ENCODE data around the gene TFDP2.
"Not testable (repeated sequence)": the region's sequence is repeated elsewhere in the genome, so short reads cannot be mapped to it uniquely, and the experiment has no call there.

TFDP2 gene

GRCh38 chr3:141981084-141981483 is 168.3 kb downstream of the TFDP2 start:
- Histone ChIP-seq H3K36me3 (ENCODE audit: insufficient read depth, low read length) (no peaks in the 10 kb centered on the region), H3K4me3 (ENCODE audit: low read depth in 1 of 2, low read length in 2 of 2) (no peak overlapping the region), H3K9ac (ENCODE audit: low read length) (no peak overlapping the region), H3K27ac (ENCODE audit: low read depth, low read length) (no peak overlapping the region), H3K4me1 (ENCODE audit: insufficient read depth, low read length) (no peaks in the 10 kb centered on the region), H3K27me3 (ENCODE audit: control insufficient read depth in 1 of 2, insufficient read depth in 2 of 2, low read length in 2 of 2) (no peaks in the 10 kb centered on the region), H3K9me3 (ENCODE audit: low read length) (no peaks in the 10 kb centered on the region)

- Histone ChIP-seq H3K27ac (ENCODE audit: low read depth, low read length) (no peak overlapping the region), H3K9ac (ENCODE audit: low read length) (no peak overlapping the region), H3K27me3 (ENCODE audit: control insufficient read depth in 1 of 2, insufficient read depth in 2 of 2, low read length in 2 of 2) (no peaks in the 10 kb centered on the region), H3K4me1 (ENCODE audit: insufficient read depth, low read length) (no peaks in the 10 kb centered on the region), H3K4me3 (ENCODE audit: low read depth in 1 of 2, low read length in 2 of 2) (no peak overlapping the region), H3K9me3 (ENCODE audit: low read length) (no peaks in the 10 kb centered on the region), H3K36me3 (ENCODE audit: insufficient read depth, low read length) (no peaks in the 10 kb centered on the region)
Observed at GRCh38 chr3:141979050-141979671, 170.2 kb downstream of the TFDP2 start.

DNA sequence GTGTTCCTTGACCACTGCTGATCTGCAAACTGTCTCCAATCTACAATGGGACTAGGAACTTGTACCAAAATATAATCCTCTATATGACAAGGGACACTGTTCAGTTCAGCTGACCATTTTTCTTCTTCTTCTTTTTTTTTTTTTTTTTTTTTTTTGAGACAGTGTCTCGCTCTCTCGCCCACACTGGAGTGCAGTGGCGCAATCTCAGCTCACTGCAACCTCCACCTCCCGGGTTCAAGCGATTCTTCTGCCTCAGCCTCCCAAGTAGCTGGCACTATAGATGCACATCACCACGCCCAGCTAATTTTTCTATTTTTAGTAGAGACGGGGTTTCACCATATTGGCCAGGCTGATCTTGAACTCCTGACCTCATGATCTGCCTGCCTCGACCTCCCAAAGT is 174.6 kb downstream of the TFDP2 start:
- not testable (repeated sequence) for H3K27ac ChIP-seq (ENCODE audit: low read depth, low read length); H3K4me3 ChIP-seq (ENCODE audit: low read depth in 1 of 2, low read length in 2 of 2); H3K9ac ChIP-seq (ENCODE audit: low read length); H3K36me3 ChIP-seq (ENCODE audit: insufficient read depth, low read length); H3K9me3 ChIP-seq (ENCODE audit: low read length); H3K27me3 ChIP-seq (ENCODE audit: control insufficient read depth in 1 of 2, insufficient read depth in 2 of 2, low read length in 2 of 2); H3K4me1 ChIP-seq (ENCODE audit: insufficient read depth, low read length)

DNA sequence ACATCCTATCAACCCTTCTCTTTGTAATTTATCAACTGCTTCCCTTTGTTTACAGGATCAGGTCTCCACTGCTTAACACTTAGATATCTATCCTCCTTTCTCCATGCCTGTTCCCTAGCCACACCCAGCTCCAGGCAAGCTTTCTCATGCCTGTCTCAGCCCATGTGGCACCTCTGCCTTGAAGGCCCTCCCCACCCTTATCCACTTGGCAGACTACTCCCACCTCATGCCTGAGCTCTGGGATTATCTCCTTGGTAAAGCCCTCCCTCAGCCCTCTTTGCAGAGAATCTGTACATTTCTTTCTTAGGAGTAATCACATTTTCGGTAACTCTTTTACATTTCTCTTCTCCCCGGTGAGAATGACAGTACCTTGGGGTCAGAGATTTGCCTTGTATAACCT is 176.9 kb downstream of the TFDP2 start:
- Histone ChIP-seq H3K4me1 (ENCODE audit: insufficient read depth, low read length) (no peaks in the 10 kb centered on the region), H3K9me3 (ENCODE audit: low read length) (no peaks in the 10 kb centered on the region), H3K27ac (ENCODE audit: low read depth, low read length) (no peak overlapping the region), H3K36me3 (ENCODE audit: insufficient read depth, low read length) (no peaks in the 10 kb centered on the region), H3K9ac (ENCODE audit: low read length) (no peak overlapping the region), H3K27me3 (ENCODE audit: control insufficient read depth in 1 of 2, insufficient read depth in 2 of 2, low read length in 2 of 2) (no peaks in the 10 kb centered on the region), H3K4me3 (ENCODE audit: low read depth in 1 of 2, low read length in 2 of 2) (no peak overlapping the region)

DNA sequence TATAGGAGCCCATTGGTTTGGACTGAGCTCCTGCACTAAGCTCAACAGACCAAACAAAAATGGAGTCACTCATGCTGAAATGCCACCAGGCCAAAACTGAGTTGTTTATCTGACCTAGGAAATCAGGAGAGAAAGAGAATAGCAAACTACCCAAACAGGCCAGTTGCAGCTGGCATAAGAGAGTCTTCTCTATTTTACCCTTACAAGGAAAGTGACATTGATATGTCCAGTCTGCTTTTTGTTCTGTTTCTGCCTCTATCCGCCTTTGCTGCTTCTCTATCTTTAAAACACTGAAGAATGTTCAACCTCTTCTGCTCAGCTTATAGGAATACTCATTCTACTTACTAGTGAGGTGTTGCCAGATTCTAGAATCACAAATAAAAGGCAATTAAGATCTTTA is 177.8 kb downstream of the TFDP2 start:
- no peak overlapping the region for H3K27ac ChIP-seq (ENCODE audit: low read depth, low read length)
- no peaks in the 10 kb centered on the region for H3K4me1 ChIP-seq (ENCODE audit: insufficient read depth, low read length)
- no peak overlapping the region for H3K4me3 ChIP-seq (ENCODE audit: low read depth in 1 of 2, low read length in 2 of 2)
- H3K9me3 ChIP-seq (ENCODE audit: low read length), result no peaks in the 10 kb centered on the region
- no peak overlapping the region for H3K9ac ChIP-seq (ENCODE audit: low read length)
- H3K27me3 ChIP-seq (ENCODE audit: control insufficient read depth in 1 of 2, insufficient read depth in 2 of 2, low read length in 2 of 2), result no peaks in the 10 kb centered on the region
- H3K36me3 ChIP-seq (ENCODE audit: insufficient read depth, low read length), result no peaks in the 10 kb centered on the region

GRCh38 chr3:141969711-141970110 is 179.6 kb downstream of the TFDP2 start:
- Histone ChIP-seq H3K36me3 (ENCODE audit: insufficient read depth, low read length) (no peaks in the 10 kb centered on the region), H3K4me3 (ENCODE audit: low read depth in 1 of 2, low read length in 2 of 2) (no peak overlapping the region), H3K4me1 (ENCODE audit: insufficient read depth, low read length) (no peaks in the 10 kb centered on the region), H3K27me3 (ENCODE audit: control insufficient read depth in 1 of 2, insufficient read depth in 2 of 2, low read length in 2 of 2) (no peaks in the 10 kb centered on the region), H3K27ac (ENCODE audit: low read depth, low read length) (no peak overlapping the region), H3K9ac (ENCODE audit: low read length) (no peak overlapping the region), H3K9me3 (ENCODE audit: low read length) (no peaks in the 10 kb centered on the region)

DNA sequence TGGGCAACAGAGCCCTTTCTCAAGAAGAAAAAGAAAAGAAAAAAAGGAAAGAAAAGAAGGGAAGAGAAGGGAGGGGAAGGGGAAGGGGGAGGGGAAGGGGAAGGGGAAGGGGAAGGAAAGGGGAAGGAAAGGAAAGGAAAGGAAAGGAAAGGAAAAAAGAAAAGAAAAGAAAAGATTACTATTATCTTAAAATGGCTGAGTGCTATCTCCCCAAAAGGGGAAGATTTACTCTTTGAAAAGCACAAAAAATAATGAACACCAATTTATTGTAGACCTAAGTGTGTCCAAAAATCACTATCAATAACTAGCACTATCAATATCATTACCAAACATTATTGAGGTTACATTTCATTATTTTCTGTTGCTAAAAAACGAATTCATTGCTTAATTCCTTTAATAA is 183.9 kb downstream of the TFDP2 start:
- Histone ChIP-seq H3K27ac (ENCODE audit: low read depth, low read length) (no peak overlapping the region), H3K4me1 (ENCODE audit: insufficient read depth, low read length) (no peaks in the 10 kb centered on the region), H3K36me3 (ENCODE audit: insufficient read depth, low read length) (peaks cover 6% of the 10 kb centered on the region), H3K4me3 (ENCODE audit: low read depth in 1 of 2, low read length in 2 of 2) (no peak overlapping the region), H3K27me3 (ENCODE audit: control insufficient read depth in 1 of 2, insufficient read depth in 2 of 2, low read length in 2 of 2) (no peaks in the 10 kb centered on the region), H3K9ac (ENCODE audit: low read length) (no peak overlapping the region), H3K9me3 (ENCODE audit: low read length) (no peaks in the 10 kb centered on the region)

DNA sequence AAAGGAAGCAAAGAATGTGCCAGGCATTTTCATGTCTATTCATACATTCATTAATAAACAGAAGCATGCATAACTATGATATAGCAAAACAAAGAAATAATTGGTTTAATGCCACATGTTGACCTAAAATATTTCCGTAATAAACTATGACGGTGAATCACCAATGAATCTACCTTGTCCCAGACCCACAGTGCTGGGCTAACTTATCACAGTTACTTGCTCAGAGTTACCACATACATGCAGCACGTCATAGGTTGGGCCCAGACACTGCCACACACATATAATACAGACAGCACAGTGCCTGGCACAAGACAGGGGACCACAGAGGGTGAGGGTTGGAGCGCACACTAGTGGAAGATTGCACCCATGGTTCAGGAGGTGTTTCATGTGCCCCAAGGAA is 186.0 kb downstream of the TFDP2 start:
- Histone ChIP-seq H3K4me1 (ENCODE audit: insufficient read depth, low read length) (no peaks in the 10 kb centered on the region), H3K27me3 (ENCODE audit: control insufficient read depth in 1 of 2, insufficient read depth in 2 of 2, low read length in 2 of 2) (no peaks in the 10 kb centered on the region), H3K36me3 (ENCODE audit: insufficient read depth, low read length) (peaks cover 6% of the 10 kb centered on the region), H3K27ac (ENCODE audit: low read depth, low read length) (no peak overlapping the region), H3K4me3 (ENCODE audit: low read depth in 1 of 2, low read length in 2 of 2) (no peak overlapping the region), H3K9ac (ENCODE audit: low read length) (no peak overlapping the region), H3K9me3 (ENCODE audit: low read length) (no peaks in the 10 kb centered on the region)

DNA sequence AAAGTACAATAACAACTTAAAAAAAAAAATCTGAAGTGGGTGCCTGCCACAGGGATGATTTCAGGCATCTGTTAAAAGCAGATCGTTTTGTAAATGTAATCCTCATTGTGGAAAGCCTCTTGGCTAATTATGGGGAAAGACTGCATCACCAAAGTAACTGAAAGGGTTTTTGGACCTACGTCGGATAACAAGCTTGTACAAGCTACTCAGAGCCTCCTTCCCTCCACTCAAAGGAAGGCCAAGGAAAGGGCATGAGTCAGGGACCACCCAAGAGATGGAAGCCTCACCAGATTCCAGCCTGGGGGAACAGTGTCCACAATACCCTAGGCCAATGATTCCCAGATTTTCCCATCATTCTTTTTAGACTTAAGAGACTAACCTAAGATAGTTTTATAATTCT is 188.6 kb downstream of the TFDP2 start:
- H3K9ac ChIP-seq (ENCODE audit: low read length), result no peak overlapping the region
- no peak overlapping the region for H3K27ac ChIP-seq (ENCODE audit: low read depth, low read length)
- no peaks in the 10 kb centered on the region for H3K27me3 ChIP-seq (ENCODE audit: control insufficient read depth in 1 of 2, insufficient read depth in 2 of 2, low read length in 2 of 2)
- no peak overlapping the region for H3K4me3 ChIP-seq (ENCODE audit: low read depth in 1 of 2, low read length in 2 of 2)
- H3K9me3 ChIP-seq (ENCODE audit: low read length), result no peaks in the 10 kb centered on the region
- H3K36me3 ChIP-seq (ENCODE audit: insufficient read depth, low read length), result peaks cover 6% of the 10 kb centered on the region
- no peaks in the 10 kb centered on the region for H3K4me1 ChIP-seq (ENCODE audit: insufficient read depth, low read length)

DNA sequence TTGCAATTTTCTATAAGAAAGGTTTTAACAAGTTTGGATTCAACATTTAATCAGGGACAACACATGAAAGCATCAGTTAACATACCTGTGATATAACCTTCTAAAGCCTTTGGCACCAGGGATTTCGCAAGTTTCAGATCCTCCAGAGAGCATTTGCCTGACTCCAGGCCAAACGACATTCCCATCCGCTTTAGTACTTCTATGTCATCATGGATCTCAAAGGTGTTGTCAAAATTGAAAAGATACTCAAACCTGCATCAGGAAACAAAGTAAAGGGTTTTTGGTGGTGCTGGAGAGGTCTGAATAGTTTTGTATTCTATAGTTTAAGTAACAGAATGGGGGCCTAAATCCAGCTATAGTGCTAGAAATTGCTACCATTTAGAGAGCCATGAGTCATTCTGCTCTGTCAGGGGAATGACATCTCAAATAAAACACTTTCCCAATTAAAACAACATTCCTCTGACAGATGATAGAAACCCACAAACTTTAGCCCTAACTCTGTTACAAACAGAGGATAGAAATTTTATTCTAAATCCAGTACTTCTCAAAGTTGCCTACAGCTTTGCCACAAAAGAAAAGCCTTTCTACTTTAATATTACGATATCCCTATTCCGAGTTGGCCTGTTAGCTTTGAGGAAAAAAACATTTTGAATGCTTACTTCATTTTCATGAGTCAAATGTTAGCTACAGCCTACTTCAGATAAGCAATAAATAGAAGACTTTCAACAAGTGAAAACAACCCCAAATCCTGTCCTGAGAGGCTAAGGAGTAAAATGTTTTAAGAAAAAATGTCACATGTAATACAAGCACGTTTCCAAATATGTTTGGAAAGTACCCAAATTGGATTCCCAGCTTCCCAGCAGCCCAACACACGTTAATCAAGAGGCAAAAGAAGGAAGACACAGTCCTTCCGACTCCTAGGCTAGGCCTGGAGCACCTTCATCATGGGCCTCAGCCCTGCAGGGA is 189.5 kb downstream of the TFDP2 start:
- Histone ChIP-seq H3K9me3 (ENCODE audit: low read length) (no peaks in the 10 kb centered on the region), H3K4me3 (ENCODE audit: low read depth in 1 of 2, low read length in 2 of 2) (no peak overlapping the region), H3K9ac (ENCODE audit: low read length) (no peak overlapping the region), H3K27me3 (ENCODE audit: control insufficient read depth in 1 of 2, insufficient read depth in 2 of 2, low read length in 2 of 2) (no peaks in the 10 kb centered on the region), H3K4me1 (ENCODE audit: insufficient read depth, low read length) (peaks cover 4% of the 10 kb centered on the region), H3K27ac (ENCODE audit: low read depth, low read length) (peak overlapping the region; percentile 46), H3K36me3 (ENCODE audit: insufficient read depth, low read length) (peaks cover 6% of the 10 kb centered on the region)

GRCh38 chr3:141955175-141955574 is 194.2 kb downstream of the TFDP2 start:
- peaks cover 1% of the 10 kb centered on the region for H3K36me3 ChIP-seq (ENCODE audit: insufficient read depth, low read length)
- peaks cover 4% of the 10 kb centered on the region for H3K4me1 ChIP-seq (ENCODE audit: insufficient read depth, low read length)
- H3K27ac ChIP-seq (ENCODE audit: low read depth, low read length), result no peak overlapping the region
- H3K9me3 ChIP-seq (ENCODE audit: low read length), result no peaks in the 10 kb centered on the region
- H3K27me3 ChIP-seq (ENCODE audit: control insufficient read depth in 1 of 2, insufficient read depth in 2 of 2, low read length in 2 of 2), result no peaks in the 10 kb centered on the region
- H3K4me3 ChIP-seq (ENCODE audit: low read depth in 1 of 2, low read length in 2 of 2), result peak overlapping the region in 1 of 2 donors; percentile 8
- H3K9ac ChIP-seq (ENCODE audit: low read length), result no peak overlapping the region

Data from muscle layer of colon (tissue), 2 donors.